NT2/D1 (cell line): ENCODE data around the gene SEMA4B.

Experiments used
- SUZ12 ChIP-seq: IDR thresholded peaks from 2 replicates; pipeline ENCODE4 v1.6.1; 2011; ENCODE audit not compliant: insufficient read length, insufficient read depth; ENCODE audit errors: extremely low read depth
- YY1 ChIP-seq: IDR thresholded peaks from 2 replicates; pipeline ENCODE4 v1.6.1; 2011; ENCODE audit not compliant: insufficient read length, insufficient read depth
- ZNF274 ChIP-seq: IDR thresholded peaks from 2 replicates; pipeline ENCODE4 v1.6.1; 2011; ENCODE audit warnings: mild to moderate bottlenecking, low read depth, low read length

GRCh38 chr15:90225047-90225446 is 23.9 kb downstream of the SEMA4B start:
- TF ChIP-seq YY1 (no peak), ZNF274 (no peak), SUZ12 (no peak)
